HEK293 (cell line): ENCODE data around the gene AP3B1.

Source experiments
- CTCF ChIA-PET: fragments of 350-600 bp; formaldehyde crosslinking; extraction: SDS; loops from one replicate; lab custom pipeline; 2021; ENCODE audit warnings: antibody characterized with exemption; lab: Yijun Ruan, JAX
- POLR2A ChIA-PET: fragments of 300-600 bp; formaldehyde crosslinking; extraction: SDS; loops from one replicate; lab custom pipeline; 2020; ENCODE audit warnings: antibody characterized with exemption, inconsistent platforms; lab: Yijun Ruan, JAX
- H3K27ac ChIP-seq: fragments of 200-500 bp; sonication (Bioruptor generic); 2 replicates; pipeline ENCODE4 v1.5.1; 2014; ENCODE audit warnings: low read depth, low read length, control low read depth, inconsistent platforms; ENCODE audit errors: extremely low read depth
- H3K36me3 ChIP-seq, 2 experiments: fragments of 200-500 bp in 1 of 2; sonication (Bioruptor generic) in 1 of 2; 1 replicate in 1 of 2; 2 replicates in 1 of 2; pipeline ENCODE4 v1.5.1; 2014 to 2017; ENCODE audit warnings: inconsistent platforms in 2 of 2, low read length in 2 of 2; ENCODE audit not compliant: control insufficient read depth in 2 of 2, insufficient read depth in 1 of 2
- H3K4me1 ChIP-seq: fragments of 200-500 bp; sonication (Bioruptor generic); 2 replicates; pipeline ENCODE4 v1.5.1; 2014; ENCODE audit warnings: mild to moderate bottlenecking, low read length, inconsistent platforms; ENCODE audit not compliant: control insufficient read depth, insufficient read depth
- H3K4me3 ChIP-seq: 2 replicates; pipeline ENCODE4 v1.5.1; 2011; ENCODE audit warnings: low read depth, mild to moderate bottlenecking, control low read depth, low read length, moderate library complexity
- H3K9me3 ChIP-seq: fragments of 200-500 bp; sonication (Bioruptor generic); 2 replicates; pipeline ENCODE4 v1.5.1; 2014; ENCODE audit warnings: low read depth, low read length, inconsistent platforms; ENCODE audit not compliant: control insufficient read depth, insufficient read depth
- FEZF1 ChIP-seq: fragments of 450-650 bp; formaldehyde crosslinking; IDR thresholded peaks from 2 replicates; pipeline ENCODE4 v1.5.1; 2016; ENCODE audit warnings: missing biosample characterization, missing genetic modification characterization
- GLI2 ChIP-seq: fragments of 450-650 bp; formaldehyde crosslinking; IDR thresholded peaks from 2 replicates; pipeline ENCODE4; 2017; ENCODE audit warnings: missing biosample characterization, missing genetic modification characterization, low read depth, borderline replicate concordance
- GLIS2 ChIP-seq: fragments of 450-650 bp; formaldehyde crosslinking; IDR thresholded peaks from 2 replicates; pipeline ENCODE4 v1.5.1; 2016; ENCODE audit warnings: missing biosample characterization, missing genetic modification characterization
- SALL2 ChIP-seq: fragments of 450-650 bp; formaldehyde crosslinking; IDR thresholded peaks from 2 replicates; pipeline ENCODE4 v1.5.0; 2017; ENCODE audit warnings: missing biosample characterization, mild to moderate bottlenecking, missing genetic modification characterization, borderline replicate concordance
- SETDB1 ChIP-seq: IDR thresholded peaks from one replicate; pipeline ENCODE4 v1.6.1; 2017; ENCODE audit warnings: mild to moderate bottlenecking, low read length, moderate library complexity, mixed read lengths; ENCODE audit not compliant: insufficient read length
- SP2 ChIP-seq: fragments of 450-650 bp; formaldehyde crosslinking; IDR thresholded peaks from 2 replicates; pipeline ENCODE4 v1.5.1; 2016; ENCODE audit warnings: missing biosample characterization, missing genetic modification characterization
- ZBTB17 ChIP-seq: fragments of 450-650 bp; formaldehyde crosslinking; IDR thresholded peaks from 2 replicates; pipeline ENCODE4 v1.5.1; 2016; ENCODE audit warnings: missing biosample characterization, missing genetic modification characterization
- ZBTB8A ChIP-seq: fragments of 450-650 bp; formaldehyde crosslinking; IDR thresholded peaks from 2 replicates; pipeline ENCODE4 v1.5.1; 2016; ENCODE audit warnings: missing biosample characterization, missing genetic modification characterization
- ZFHX2 ChIP-seq: fragments of 450-650 bp; formaldehyde crosslinking; conservative IDR thresholded peaks from 2 replicates; pipeline ENCODE4 v1.5.1; 2016; ENCODE audit warnings: missing biosample characterization, missing genetic modification characterization
- ZNF174 ChIP-seq: fragments of 450-650 bp; formaldehyde crosslinking; IDR thresholded peaks from 2 replicates; pipeline ENCODE4 v1.5.0; 2017; ENCODE audit warnings: missing biosample characterization, mild to moderate bottlenecking, missing genetic modification characterization
- ZNF175 ChIP-seq: fragments of 450-650 bp; formaldehyde crosslinking; IDR thresholded peaks from 2 replicates; pipeline ENCODE4 v1.5.1; 2016; ENCODE audit warnings: missing biosample characterization, missing genetic modification characterization
- ZNF214 ChIP-seq: fragments of 450-650 bp; formaldehyde crosslinking; IDR thresholded peaks from 2 replicates; pipeline ENCODE4 v1.5.1; 2017; ENCODE audit warnings: missing biosample characterization, mild to moderate bottlenecking, missing genetic modification characterization, borderline replicate concordance
- ZNF449 ChIP-seq: fragments of 450-650 bp; formaldehyde crosslinking; IDR thresholded peaks from 2 replicates; pipeline ENCODE4 v1.5.1; 2017; ENCODE audit warnings: missing biosample characterization, mild to moderate bottlenecking, missing genetic modification characterization, moderate library complexity
- ZNF585B ChIP-seq: fragments of 450-650 bp; formaldehyde crosslinking; IDR thresholded peaks from 2 replicates; pipeline ENCODE4 v1.5.1; 2016; ENCODE audit warnings: missing biosample characterization, missing genetic modification characterization
- ZNF600 ChIP-seq: fragments of 450-650 bp; formaldehyde crosslinking; IDR thresholded peaks from 2 replicates; pipeline ENCODE4 v1.5.1; 2016; ENCODE audit warnings: missing biosample characterization, missing genetic modification characterization
- ZNF629 ChIP-seq: fragments of 450-650 bp; formaldehyde crosslinking; IDR thresholded peaks from 2 replicates; pipeline ENCODE4 v1.5.1; 2017; ENCODE audit warnings: missing biosample characterization, missing genetic modification characterization
- ZNF664 ChIP-seq: fragments of 450-650 bp; formaldehyde crosslinking; IDR thresholded peaks from 2 replicates; pipeline ENCODE4 v1.5.1; 2016; ENCODE audit warnings: missing biosample characterization, missing genetic modification characterization
- ZNF830 ChIP-seq: fragments of 450-650 bp; IDR thresholded peaks from 2 replicates; pipeline ENCODE4 v1.5.0; 2018; ENCODE audit warnings: missing biosample characterization, missing genetic modification characterization, low read depth, mild to moderate bottlenecking, moderate library complexity
- ZSCAN5A ChIP-seq: fragments of 450-650 bp; formaldehyde crosslinking; IDR thresholded peaks from 2 replicates; pipeline ENCODE4 v1.5.1; 2016; ENCODE audit warnings: missing biosample characterization, missing genetic modification characterization
- TF ChIP-seq, protein P1 (sequence below): fragments of 450-650 bp; formaldehyde crosslinking; IDR thresholded peaks from 2 replicates; pipeline ENCODE4 v1.5.1; 2017; ENCODE audit warnings: missing biosample characterization, missing genetic modification characterization
- TF ChIP-seq, protein P2 (sequence below): fragments of 450-650 bp; formaldehyde crosslinking; IDR thresholded peaks from 2 replicates; pipeline ENCODE4 v1.5.1; 2016; ENCODE audit warnings: missing biosample characterization, missing genetic modification characterization

AP3B1 gene

GRCh38 chr5:78317515-78317914, 23.0 kb upstream of the AP3B1 start:
- no peaks in the 10 kb centered on the region for H3K36me3 ChIP-seq
- no peak overlapping the region for H3K27ac ChIP-seq
- no peaks in the 10 kb centered on the region for H3K4me1 ChIP-seq
- H3K9me3 ChIP-seq = no peaks in the 10 kb centered on the region
- POLR2A ChIA-PET = no interaction called here
- TF ChIP-seq ZNF449 (tag by site-specific recombination) (no peak), ZNF174 (tag by site-specific recombination) (no peak)
- H3K4me3 ChIP-seq = no peak overlapping the region
- CTCF ChIA-PET = no interaction called here

- TF ChIP-seq ZNF664 (tag by site-specific recombination) = no peak
- TF ChIP-seq GLI2 (tag by site-specific recombination) = no peak
- no peak for TF ChIP-seq ZBTB8A (tag by site-specific recombination)
- TF ChIP-seq SP2 (tag by site-specific recombination) = no peak
- no peak for TF ChIP-seq ZNF214
- TF ChIP-seq ZNF629 = no peak
- H3K27ac ChIP-seq = no peak overlapping the region
- ChIA-PET CTCF (no interaction called here), POLR2A (no interaction called here)
- H3K4me3 ChIP-seq = no peak overlapping the region
- H3K9me3 ChIP-seq = no peaks in the 10 kb centered on the region
- no peaks in the 10 kb centered on the region for H3K4me1 ChIP-seq
- H3K36me3 ChIP-seq = no peaks in the 10 kb centered on the region
Observed at GRCh38 chr5:78308703-78309102, 14.2 kb upstream of the AP3B1 start.

- Histone ChIP-seq H3K27ac (no peak overlapping the region), H3K36me3 (no peaks in the 10 kb centered on the region), H3K4me3 (no peak overlapping the region), H3K9me3 (no peaks in the 10 kb centered on the region), H3K4me1 (no peaks in the 10 kb centered on the region)
- ChIA-PET POLR2A (no interaction called here), CTCF (interaction anchor here (0.6 kb wide), 1 partner anchor 10 kb away, joined by 3 read pairs; no protein-coding TSS in a partner anchor)
- TF ChIP-seq GLIS2 (tag by site-specific recombination) (no peak), ZNF585B (peak; percentile 98), SETDB1 (peak; percentile 19)
Observed at GRCh38 chr5:78300464-78301045, 6.1 kb upstream of the AP3B1 start.

GRCh38 chr5:78295035-78295961, 800 bp upstream of the AP3B1 start:
- H3K9me3 ChIP-seq = no peaks in the 10 kb centered on the region
- ChIA-PET POLR2A (interaction anchor here (0.6 to 3.9 kb wide), 6 partner anchors 10 to 1516 kb away, joined by 3 to 38 read pairs (median 3); partner anchors contain the start of gene SCAMP1), CTCF (interaction anchor here (0.5 to 1.8 kb wide), 6 partner anchors 10 to 652 kb away, joined by 3 to 9 read pairs (median 4); partner anchors contain the start of gene SCAMP1)
- TF ChIP-seq, protein P1, sequence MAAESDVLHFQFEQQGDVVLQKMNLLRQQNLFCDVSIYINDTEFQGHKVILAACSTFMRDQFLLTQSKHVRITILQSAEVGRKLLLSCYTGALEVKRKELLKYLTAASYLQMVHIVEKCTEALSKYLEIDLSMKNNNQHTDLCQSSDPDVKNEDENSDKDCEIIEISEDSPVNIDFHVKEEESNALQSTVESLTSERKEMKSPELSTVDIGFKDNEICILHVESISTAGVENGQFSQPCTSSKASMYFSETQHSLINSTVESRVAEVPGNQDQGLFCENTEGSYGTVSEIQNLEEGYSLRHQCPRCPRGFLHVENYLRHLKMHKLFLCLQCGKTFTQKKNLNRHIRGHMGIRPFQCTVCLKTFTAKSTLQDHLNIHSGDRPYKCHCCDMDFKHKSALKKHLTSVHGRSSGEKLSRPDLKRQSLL (tag by site-specific recombination) = no peak
- TF ChIP-seq ZNF830 (tag by site-specific recombination) = no peak
- TF ChIP-seq SALL2 (tag by site-specific recombination) = no peak
- peak; percentile 57 for TF ChIP-seq ZNF600
- TF ChIP-seq ZSCAN5A (tag by site-specific recombination) = no peak
- TF ChIP-seq, protein P2, sequence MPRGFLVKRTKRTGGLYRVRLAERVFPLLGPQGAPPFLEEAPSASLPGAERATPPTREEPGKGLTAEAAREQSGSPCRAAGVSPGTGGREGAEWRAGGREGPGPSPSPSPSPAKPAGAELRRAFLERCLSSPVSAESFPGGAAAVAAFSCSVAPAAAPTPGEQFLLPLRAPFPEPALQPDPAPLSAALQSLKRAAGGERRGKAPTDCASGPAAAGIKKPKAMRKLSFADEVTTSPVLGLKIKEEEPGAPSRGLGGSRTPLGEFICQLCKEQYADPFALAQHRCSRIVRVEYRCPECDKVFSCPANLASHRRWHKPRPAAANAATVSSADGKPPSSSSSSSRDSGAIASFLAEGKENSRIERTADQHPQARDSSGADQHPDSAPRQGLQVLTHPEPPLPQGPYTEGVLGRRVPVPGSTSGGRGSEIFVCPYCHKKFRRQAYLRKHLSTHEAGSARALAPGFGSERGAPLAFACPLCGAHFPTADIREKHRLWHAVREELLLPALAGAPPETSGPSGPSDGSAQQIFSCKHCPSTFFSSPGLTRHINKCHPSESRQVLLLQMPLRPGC (tag by site-specific recombination) = peak; percentile 32; the same call in 1 of the 2 replicates
- 0 out of 2 replicates have a peak, but pooled peaks have one; percentile 27 for TF ChIP-seq ZFHX2 (tag by site-specific recombination)
- peak; percentile 91 for TF ChIP-seq ZBTB17
- peak; percentile 12; the same call in 1 of the 2 replicates for TF ChIP-seq ZNF629
- TF ChIP-seq ZNF175 (tag by site-specific recombination) = no peak
- TF ChIP-seq FEZF1 (tag by site-specific recombination) = no peak

More at GRCh38 chr5:78295035-78295961, 800 bp upstream of the AP3B1 start:
- Histone ChIP-seq H3K36me3 (no peaks in the 10 kb centered on the region), H3K4me1 (no peaks in the 10 kb centered on the region), H3K4me3 (peak overlapping the region; percentile 72), H3K27ac (peak overlapping the region; percentile 62)
